Measurements from ENCODE around the gene ZBTB20. TPM values are rescaled to one million over a fixed set of nuclear protein-coding genes. Genes with fewer than 3 reads are reported as not detected.
A peak's percentile ranks its signal among the peaks of the same experiment; 100 is the strongest.

ZBTB20 gene
- total and polyA plus RNA-seq, 9 donors, result 4.3 to 160 (median 107) TPM

- Histone ChIP-seq H3K27me3 (no peaks in the 10 kb centered on the region), H3K36me3 (no peaks in the 10 kb centered on the region), H3K9me3 (no peaks in the 10 kb centered on the region), H3K27ac (peak overlapping the region; percentile 64 to 91), H3K4me1 (ENCODE audit: insufficient read depth) (peaks cover 8% of the 10 kb centered on the region), H3K4me3 (peak overlapping the region; percentile 34)
- intact Hi-C loops (cut with DNase I), result no loop called here
- 41 to 48% (median 43%) methylated on average over 5 of the region's 5 CpGs for WGBS, 3 donors
- TF ChIP-seq POLR2A (IDR thresholded peaks at IDR 0.05) (no peak), CTCF (IDR thresholded peaks at IDR 0.05) (no peak), EP300 (IDR thresholded peaks at IDR 0.05) (no peak)
- DNase-seq, result peak in 3 of 5 donors; percentile 14 to 24 (median 21)
Observed at GRCh38 chr3:114623420-114624046, 523.6 kb downstream of the ZBTB20 start.

GRCh38 chr3:114622001-114622400 is 525.1 kb downstream of the ZBTB20 start:
- intact Hi-C loops (cut with DNase I), result no loop called here
- Histone ChIP-seq H3K27me3 (no peaks in the 10 kb centered on the region), H3K9me3 (no peaks in the 10 kb centered on the region), H3K4me3 (no peak overlapping the region), H3K27ac (no peak overlapping the region), H3K36me3 (no peaks in the 10 kb centered on the region), H3K4me1 (ENCODE audit: insufficient read depth) (peaks cover 6% of the 10 kb centered on the region)
- 58 to 83% (median 80%) methylated on average over 3 of the region's 3 CpGs for WGBS, 3 donors
- no peak for DNase-seq
- TF ChIP-seq POLR2A (IDR thresholded peaks at IDR 0.05), result no peak
- no peak for TF ChIP-seq EP300 (IDR thresholded peaks at IDR 0.05)
- TF ChIP-seq CTCF (IDR thresholded peaks at IDR 0.05), result no peak

- Histone ChIP-seq H3K36me3 (no peaks in the 10 kb centered on the region), H3K4me3 (no peak overlapping the region), H3K9me3 (no peaks in the 10 kb centered on the region), H3K27ac (no peak overlapping the region), H3K4me1 (ENCODE audit: insufficient read depth) (peaks cover 4% of the 10 kb centered on the region), H3K27me3 (no peaks in the 10 kb centered on the region)
- intact Hi-C loops (cut with DNase I), result no loop called here
- DNase-seq, result no peak
- TF ChIP-seq CTCF (IDR thresholded peaks at IDR 0.05), result no peak
- 92 to 96% (median 94%) methylated on average over 3 of the region's 3 CpGs for WGBS, 3 donors
Observed at GRCh38 chr3:114619771-114620170, 527.3 kb downstream of the ZBTB20 start.

- no peak for DNase-seq
- intact Hi-C loops (cut with DNase I), result no loop called here
- Histone ChIP-seq H3K9me3 (no peaks in the 10 kb centered on the region), H3K4me1 (ENCODE audit: insufficient read depth) (no peaks in the 10 kb centered on the region), H3K4me3 (no peak overlapping the region), H3K27ac (no peak overlapping the region), H3K27me3 (no peaks in the 10 kb centered on the region), H3K36me3 (no peaks in the 10 kb centered on the region)
- no peak for TF ChIP-seq CTCF (IDR thresholded peaks at IDR 0.05)
- no peak for TF ChIP-seq POLR2A (IDR thresholded peaks at IDR 0.05)
- TF ChIP-seq EP300 (IDR thresholded peaks at IDR 0.05), result no peak
- 87 to 94% (median 93%) methylated on average over 9 of the region's 9 CpGs for WGBS, 3 donors
Observed at GRCh38 chr3:114615523-114616085, 531.5 kb downstream of the ZBTB20 start.
